HepG2 (cell line): ENCODE measurements around the gene VMO1. TPM values are rescaled to one million over a fixed set of nuclear protein-coding genes. Genes with fewer than 3 reads are reported as not detected.
A peak's percentile ranks its signal among the peaks of the same experiment; 100 is the strongest.

Source experiments
- JUNB ChIP-seq: sonication (generic); formaldehyde crosslinking; IDR thresholded peaks from 2 replicates; pipeline ENCODE4 v1.8.0; 2022; ENCODE audit warnings: missing genetic modification reagents, mild to moderate bottlenecking, borderline replicate concordance
- MBNL3 ChIP-seq: fragments of 250-450 bp; sonication (Bioruptor Pico); conservative IDR thresholded peaks from 2 replicates; pipeline ENCODE4 v1.8.0; 2022; ENCODE audit warnings: mild to moderate bottlenecking, inconsistent platforms
- MXD4 ChIP-seq: IDR thresholded peaks from 2 replicates; pipeline ENCODE4 v1.6.1; 2016; ENCODE audit warnings: mild to moderate bottlenecking, missing biosample characterization, missing genetic modification reagents
- RARA ChIP-seq: IDR thresholded peaks from 2 replicates; pipeline ENCODE4 v1.6.1; 2016; ENCODE audit warnings: missing genetic modification reagents, missing compliant biosample characterization
- TBL1XR1 ChIP-seq: fragments of 150-350 bp; IDR thresholded peaks from 2 replicates; pipeline ENCODE4 v1.6.1; 2014; ENCODE audit warnings: borderline replicate concordance, low read length; ENCODE audit not compliant: partially characterized antibody
- ZC3H4 ChIP-seq: sonication (generic); formaldehyde crosslinking; IDR thresholded peaks from 2 replicates; pipeline ENCODE4 v1.4.0; 2020; ENCODE audit warnings: missing genetic modification reagents, borderline replicate concordance
- ZNF382 ChIP-seq: sonication (generic); formaldehyde crosslinking; IDR thresholded peaks from 2 replicates; pipeline ENCODE4 v1.5.0; 2020; ENCODE audit warnings: missing genetic modification reagents, mild to moderate bottlenecking, borderline replicate concordance
- ZNF790 ChIP-seq: sonication (generic); formaldehyde crosslinking; IDR thresholded peaks from 2 replicates; pipeline ENCODE4 v1.8.0; 2022; ENCODE audit warnings: missing genetic modification reagents, mild to moderate bottlenecking, borderline replicate concordance
- polyA plus RNA-seq, 8 experiments: library from polyadenylated mRNA; depleted of rRNA in 3 of 8; stranded (reverse) in 7 of 8; unstranded in 1 of 8; fragments of >200 nt; fragmentation: Illumina TruSeq in 4 of 8; extraction: Trizol in 4 of 8; gene quantifications; 2 replicates each; pipeline versions ENCODE4 v1.2.1 to v1.2.3, GENCODE V29; 2011 to 2016; ENCODE audit warnings: low read depth in 4 of 8, missing spikeins in 1 of 8, mixed read lengths in 1 of 8; ENCODE audit not compliant: insufficient read depth in 1 of 8
- total RNA-seq, 5 experiments: library from RNA; depleted of rRNA; stranded (reverse); fragments of >200 nt; fragmentation: Illumina TruSeq; extraction: Trizol; gene quantifications; 2 replicates each; pipeline ENCODE4 v1.2.3, GENCODE V29; 2016; ENCODE audit warnings: low read depth in 1 of 5
- TF ChIP-seq, protein P1 (sequence below): sonication (generic); formaldehyde crosslinking; IDR thresholded peaks from 2 replicates; pipeline ENCODE4 v1.4.0; 2020; ENCODE audit warnings: missing genetic modification reagents
- TF ChIP-seq, protein P2 (sequence below): sonication (generic); formaldehyde crosslinking; IDR thresholded peaks from 2 replicates; pipeline ENCODE4 v1.5.1; 2020; ENCODE audit warnings: missing genetic modification reagents, mild to moderate bottlenecking, borderline replicate concordance
- TF ChIP-seq, protein P3 (sequence below): sonication (generic); formaldehyde crosslinking; IDR thresholded peaks from 2 replicates; pipeline ENCODE4 v1.5.1; 2020; ENCODE audit warnings: mild to moderate bottlenecking, missing genetic modification reagents, moderate library complexity
- TF ChIP-seq, protein P4 (sequence below): sonication (generic); formaldehyde crosslinking; IDR thresholded peaks from 2 replicates; pipeline ENCODE4 v1.9.0; 2021; ENCODE audit warnings: missing genetic modification reagents, borderline replicate concordance
- TF ChIP-seq, protein P5 (sequence below): IDR thresholded peaks from 2 replicates; pipeline ENCODE4 v1.6.1; 2016; ENCODE audit warnings: low read depth, control low read depth

The VMO1 gene
- total and polyA plus RNA-seq, 2 of the 13 experiments (the other 11 are each of a cell fraction or from before 2014, with no cell fraction given): not detected

DNA sequence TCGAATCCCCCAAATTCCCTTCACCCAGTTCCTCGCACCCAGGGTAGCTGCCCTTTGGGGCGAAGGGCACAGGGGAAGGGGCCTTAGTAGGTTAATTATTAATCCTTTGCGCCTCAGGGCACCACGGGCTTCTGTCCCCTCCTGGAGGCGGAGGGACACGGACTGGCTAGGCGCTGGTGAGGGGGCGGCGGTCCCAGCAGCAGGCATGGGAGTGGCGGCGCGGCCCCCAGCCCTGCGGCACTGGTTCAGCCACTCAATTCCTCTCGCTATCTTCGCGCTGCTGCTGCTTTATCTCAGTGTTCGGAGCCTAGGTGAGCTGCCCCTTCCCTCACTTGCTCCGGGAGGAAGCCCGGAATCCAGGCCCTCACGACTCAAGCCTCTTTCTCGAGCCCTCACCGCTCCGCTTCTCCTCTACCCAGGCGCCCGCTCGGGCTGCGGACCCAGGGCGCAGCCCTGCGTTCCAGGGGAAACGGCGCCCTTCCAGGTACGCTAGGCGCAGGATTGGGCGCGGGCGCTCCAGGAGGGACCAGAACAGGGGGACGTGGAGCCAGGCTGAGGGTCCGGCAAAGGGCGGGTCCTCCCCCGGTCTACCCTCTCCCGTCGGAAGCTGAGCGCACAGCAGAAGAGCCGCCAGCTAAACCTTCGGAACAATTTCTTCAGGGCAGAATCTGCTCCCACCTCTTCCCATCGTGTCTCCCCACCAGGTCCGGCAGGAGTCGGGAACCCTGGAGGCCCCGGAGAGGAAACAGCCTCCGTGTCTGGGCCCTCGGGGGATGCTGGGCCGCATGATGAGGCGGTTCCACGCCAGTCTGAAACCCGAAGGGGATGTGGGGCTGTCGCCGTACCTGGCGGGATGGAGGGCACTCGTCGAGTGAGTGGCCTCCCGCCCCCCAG is 2.9 kb upstream of the VMO1 start, which contains the start of gene GLTPD2 (continued):
- TF ChIP-seq, protein P1, sequence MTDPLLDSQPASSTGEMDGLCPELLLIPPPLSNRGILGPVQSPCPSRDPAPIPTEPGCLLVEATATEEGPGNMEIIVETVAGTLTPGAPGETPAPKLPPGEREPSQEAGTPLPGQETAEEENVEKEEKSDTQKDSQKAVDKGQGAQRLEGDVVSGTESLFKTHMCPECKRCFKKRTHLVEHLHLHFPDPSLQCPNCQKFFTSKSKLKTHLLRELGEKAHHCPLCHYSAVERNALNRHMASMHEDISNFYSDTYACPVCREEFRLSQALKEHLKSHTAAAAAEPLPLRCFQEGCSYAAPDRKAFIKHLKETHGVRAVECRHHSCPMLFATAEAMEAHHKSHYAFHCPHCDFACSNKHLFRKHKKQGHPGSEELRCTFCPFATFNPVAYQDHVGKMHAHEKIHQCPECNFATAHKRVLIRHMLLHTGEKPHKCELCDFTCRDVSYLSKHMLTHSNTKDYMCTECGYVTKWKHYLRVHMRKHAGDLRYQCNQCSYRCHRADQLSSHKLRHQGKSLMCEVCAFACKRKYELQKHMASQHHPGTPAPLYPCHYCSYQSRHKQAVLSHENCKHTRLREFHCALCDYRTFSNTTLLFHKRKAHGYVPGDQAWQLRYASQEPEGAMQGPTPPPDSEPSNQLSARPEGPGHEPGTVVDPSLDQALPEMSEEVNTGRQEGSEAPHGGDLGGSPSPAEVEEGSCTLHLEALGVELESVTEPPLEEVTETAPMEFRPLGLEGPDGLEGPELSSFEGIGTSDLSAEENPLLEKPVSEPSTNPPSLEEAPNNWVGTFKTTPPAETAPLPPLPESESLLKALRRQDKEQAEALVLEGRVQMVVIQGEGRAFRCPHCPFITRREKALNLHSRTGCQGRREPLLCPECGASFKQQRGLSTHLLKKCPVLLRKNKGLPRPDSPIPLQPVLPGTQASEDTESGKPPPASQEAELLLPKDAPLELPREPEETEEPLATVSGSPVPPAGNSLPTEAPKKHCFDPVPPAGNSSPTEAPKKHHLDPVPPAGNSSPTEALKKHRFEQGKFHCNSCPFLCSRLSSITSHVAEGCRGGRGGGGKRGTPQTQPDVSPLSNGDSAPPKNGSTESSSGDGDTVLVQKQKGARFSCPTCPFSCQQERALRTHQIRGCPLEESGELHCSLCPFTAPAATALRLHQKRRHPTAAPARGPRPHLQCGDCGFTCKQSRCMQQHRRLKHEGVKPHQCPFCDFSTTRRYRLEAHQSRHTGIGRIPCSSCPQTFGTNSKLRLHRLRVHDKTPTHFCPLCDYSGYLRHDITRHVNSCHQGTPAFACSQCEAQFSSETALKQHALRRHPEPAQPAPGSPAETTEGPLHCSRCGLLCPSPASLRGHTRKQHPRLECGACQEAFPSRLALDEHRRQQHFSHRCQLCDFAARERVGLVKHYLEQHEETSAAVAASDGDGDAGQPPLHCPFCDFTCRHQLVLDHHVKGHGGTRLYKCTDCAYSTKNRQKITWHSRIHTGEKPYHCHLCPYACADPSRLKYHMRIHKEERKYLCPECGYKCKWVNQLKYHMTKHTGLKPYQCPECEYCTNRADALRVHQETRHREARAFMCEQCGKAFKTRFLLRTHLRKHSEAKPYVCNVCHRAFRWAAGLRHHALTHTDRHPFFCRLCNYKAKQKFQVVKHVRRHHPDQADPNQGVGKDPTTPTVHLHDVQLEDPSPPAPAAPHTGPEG (CRISPR knock-in tag): no peak
- TF ChIP-seq ZNF790 (CRISPR knock-in tag) (no peak), MBNL3 (CRISPR knock-in tag) (no peak), ZNF382 (CRISPR knock-in tag) (no peak), TBL1XR1 (no peak), MXD4 (CRISPR knock-in tag) (no peak), RARA (CRISPR knock-in tag) (peak; percentile 73), JUNB (CRISPR knock-in tag) (no peak), ZC3H4 (CRISPR knock-in tag) (no peak)
- TF ChIP-seq, protein P2, sequence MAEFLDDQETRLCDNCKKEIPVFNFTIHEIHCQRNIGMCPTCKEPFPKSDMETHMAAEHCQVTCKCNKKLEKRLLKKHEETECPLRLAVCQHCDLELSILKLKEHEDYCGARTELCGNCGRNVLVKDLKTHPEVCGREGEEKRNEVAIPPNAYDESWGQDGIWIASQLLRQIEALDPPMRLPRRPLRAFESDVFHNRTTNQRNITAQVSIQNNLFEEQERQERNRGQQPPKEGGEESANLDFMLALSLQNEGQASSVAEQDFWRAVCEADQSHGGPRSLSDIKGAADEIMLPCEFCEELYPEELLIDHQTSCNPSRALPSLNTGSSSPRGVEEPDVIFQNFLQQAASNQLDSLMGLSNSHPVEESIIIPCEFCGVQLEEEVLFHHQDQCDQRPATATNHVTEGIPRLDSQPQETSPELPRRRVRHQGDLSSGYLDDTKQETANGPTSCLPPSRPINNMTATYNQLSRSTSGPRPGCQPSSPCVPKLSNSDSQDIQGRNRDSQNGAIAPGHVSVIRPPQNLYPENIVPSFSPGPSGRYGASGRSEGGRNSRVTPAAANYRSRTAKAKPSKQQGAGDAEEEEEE: 0 out of 2 replicates have a peak, but pooled peaks have one; percentile 34
- TF ChIP-seq, protein P3, sequence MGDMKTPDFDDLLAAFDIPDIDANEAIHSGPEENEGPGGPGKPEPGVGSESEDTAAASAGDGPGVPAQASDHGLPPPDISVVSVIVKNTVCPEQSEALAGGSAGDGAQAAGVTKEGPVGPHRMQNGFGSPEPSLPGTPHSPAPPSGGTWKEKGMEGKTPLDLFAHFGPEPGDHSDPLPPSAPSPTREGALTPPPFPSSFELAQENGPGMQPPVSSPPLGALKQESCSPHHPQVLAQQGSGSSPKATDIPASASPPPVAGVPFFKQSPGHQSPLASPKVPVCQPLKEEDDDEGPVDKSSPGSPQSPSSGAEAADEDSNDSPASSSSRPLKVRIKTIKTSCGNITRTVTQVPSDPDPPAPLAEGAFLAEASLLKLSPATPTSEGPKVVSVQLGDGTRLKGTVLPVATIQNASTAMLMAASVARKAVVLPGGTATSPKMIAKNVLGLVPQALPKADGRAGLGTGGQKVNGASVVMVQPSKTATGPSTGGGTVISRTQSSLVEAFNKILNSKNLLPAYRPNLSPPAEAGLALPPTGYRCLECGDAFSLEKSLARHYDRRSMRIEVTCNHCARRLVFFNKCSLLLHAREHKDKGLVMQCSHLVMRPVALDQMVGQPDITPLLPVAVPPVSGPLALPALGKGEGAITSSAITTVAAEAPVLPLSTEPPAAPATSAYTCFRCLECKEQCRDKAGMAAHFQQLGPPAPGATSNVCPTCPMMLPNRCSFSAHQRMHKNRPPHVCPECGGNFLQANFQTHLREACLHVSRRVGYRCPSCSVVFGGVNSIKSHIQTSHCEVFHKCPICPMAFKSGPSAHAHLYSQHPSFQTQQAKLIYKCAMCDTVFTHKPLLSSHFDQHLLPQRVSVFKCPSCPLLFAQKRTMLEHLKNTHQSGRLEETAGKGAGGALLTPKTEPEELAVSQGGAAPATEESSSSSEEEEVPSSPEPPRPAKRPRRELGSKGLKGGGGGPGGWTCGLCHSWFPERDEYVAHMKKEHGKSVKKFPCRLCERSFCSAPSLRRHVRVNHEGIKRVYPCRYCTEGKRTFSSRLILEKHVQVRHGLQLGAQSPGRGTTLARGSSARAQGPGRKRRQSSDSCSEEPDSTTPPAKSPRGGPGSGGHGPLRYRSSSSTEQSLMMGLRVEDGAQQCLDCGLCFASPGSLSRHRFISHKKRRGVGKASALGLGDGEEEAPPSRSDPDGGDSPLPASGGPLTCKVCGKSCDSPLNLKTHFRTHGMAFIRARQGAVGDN (CRISPR knock-in tag): peak; percentile 73
- TF ChIP-seq, protein P4, sequence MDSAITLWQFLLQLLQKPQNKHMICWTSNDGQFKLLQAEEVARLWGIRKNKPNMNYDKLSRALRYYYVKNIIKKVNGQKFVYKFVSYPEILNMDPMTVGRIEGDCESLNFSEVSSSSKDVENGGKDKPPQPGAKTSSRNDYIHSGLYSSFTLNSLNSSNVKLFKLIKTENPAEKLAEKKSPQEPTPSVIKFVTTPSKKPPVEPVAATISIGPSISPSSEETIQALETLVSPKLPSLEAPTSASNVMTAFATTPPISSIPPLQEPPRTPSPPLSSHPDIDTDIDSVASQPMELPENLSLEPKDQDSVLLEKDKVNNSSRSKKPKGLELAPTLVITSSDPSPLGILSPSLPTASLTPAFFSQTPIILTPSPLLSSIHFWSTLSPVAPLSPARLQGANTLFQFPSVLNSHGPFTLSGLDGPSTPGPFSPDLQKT: no peak
- TF ChIP-seq, protein P5, sequence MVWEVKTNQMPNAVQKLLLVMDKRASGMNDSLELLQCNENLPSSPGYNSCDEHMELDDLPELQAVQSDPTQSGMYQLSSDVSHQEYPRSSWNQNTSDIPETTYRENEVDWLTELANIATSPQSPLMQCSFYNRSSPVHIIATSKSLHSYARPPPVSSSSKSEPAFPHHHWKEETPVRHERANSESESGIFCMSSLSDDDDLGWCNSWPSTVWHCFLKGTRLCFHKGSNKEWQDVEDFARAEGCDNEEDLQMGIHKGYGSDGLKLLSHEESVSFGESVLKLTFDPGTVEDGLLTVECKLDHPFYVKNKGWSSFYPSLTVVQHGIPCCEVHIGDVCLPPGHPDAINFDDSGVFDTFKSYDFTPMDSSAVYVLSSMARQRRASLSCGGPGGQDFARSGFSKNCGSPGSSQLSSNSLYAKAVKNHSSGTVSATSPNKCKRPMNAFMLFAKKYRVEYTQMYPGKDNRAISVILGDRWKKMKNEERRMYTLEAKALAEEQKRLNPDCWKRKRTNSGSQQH: no peak
